Measurements from ENCODE around the gene PPP2R2C.

The PPP2R2C gene

DNA sequence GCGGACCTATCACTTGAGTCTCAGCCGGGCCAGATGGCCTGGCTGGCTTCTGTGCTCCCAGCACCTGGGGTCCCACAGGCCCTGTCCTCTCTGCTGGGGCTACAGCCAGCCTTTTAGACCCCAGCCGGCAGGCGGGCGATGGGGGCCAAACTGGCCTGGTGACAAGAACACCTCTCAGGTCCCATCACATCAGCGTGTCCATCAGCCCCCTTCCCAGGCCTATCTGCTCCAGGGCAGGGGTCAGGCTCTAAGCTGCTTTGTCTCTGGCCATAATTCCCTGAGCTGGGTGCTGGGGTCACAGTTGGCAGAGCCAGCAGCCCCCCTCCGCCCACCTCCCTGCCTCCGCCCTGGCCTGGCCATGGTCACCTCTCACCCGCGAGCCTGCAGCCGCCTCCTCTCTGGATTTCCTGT lies 77.7 kb downstream of the PPP2R2C start:
- H3K27me3 ChIP-seq (ENCODE audit: low read depth), result no peaks in the 10 kb centered on the region
- in situ Hi-C loops (cut with MboI; ENCODE audit: low sequenced_read_pairs), result no loop called here
- no peaks in the 10 kb centered on the region for H3K9me3 ChIP-seq
- no peaks in the 10 kb centered on the region for H3K4me1 ChIP-seq
- no peak overlapping the region for H3K4me3 ChIP-seq
- H3K36me3 ChIP-seq (replicated peaks), result no peaks in the 10 kb centered on the region
- no peak for DNase-seq (ENCODE audit: low spot score in 2 of 2)

DNA sequence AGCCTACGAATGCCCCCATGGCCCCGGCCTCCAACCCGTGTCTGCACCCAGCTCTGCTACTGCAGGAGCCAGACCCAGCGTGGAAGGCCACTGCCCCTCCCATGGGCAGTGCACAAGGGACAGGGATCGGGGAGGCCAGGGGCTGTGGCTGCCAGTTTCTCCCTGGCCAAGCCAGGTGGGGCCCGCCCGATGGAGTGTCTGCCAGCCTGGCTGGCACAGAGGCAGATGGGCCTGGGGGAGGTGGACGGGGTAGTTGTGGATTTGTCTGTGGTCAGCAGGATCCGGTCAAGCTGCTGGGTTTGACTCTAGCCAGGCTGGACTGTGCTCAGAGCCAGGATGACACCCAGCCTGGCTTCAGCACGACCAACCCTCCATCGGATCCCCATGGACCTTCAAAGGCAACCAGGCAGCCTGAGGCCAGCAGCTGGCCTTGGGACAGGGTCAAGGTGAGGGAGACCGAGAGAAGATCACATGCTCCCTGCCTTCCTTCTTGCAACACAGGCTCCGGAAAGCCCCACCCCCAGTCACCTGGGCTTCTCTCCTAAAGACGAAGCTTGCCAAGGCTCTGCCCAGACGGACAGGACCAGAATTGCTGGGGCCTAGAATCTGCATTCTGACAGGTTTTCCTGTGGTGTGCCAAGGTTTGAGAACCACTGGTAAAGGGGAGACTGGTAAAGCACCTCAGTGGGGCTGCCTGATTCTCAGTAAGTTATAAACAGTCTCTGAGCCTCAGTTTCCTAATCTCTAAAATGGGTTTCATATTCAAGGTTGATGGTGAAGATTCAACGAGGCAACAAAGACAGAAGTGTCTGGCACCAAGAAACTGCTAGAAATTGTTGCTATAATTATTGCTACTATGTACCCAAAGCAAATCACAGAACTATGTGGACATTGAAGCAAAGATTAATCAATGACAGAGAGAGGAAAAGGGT lies 78.6 kb downstream of the PPP2R2C start:
- H3K36me3 ChIP-seq (replicated peaks), result no peaks in the 10 kb centered on the region
- no peaks in the 10 kb centered on the region for H3K9me3 ChIP-seq
- no peak overlapping the region for H3K4me3 ChIP-seq
- in situ Hi-C loops (cut with MboI; ENCODE audit: low sequenced_read_pairs), result no loop called here
- DNase-seq (ENCODE audit: low spot score in 2 of 2), result no peak
- H3K4me1 ChIP-seq, result no peaks in the 10 kb centered on the region
- H3K27me3 ChIP-seq (ENCODE audit: low read depth), result no peaks in the 10 kb centered on the region

DNA sequence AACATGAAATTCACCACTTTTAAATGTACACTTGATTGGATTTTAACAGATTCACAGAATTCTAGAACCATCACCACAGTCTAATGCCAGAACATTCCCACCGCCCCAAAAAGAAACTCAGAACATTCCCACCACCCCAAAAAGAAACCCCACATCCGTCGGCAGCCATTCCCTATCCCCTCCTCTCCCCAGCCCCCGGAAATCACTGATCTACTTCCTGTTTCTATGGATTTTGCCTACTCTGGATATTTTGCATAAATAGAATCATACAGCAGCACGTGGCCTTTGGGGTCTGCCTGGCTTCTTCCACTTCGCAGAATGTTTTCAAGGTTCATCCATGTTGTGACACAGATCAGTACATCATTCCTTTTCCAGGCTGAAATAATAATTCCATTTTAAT lies 79.3 kb downstream of the PPP2R2C start:
- no peak for DNase-seq (ENCODE audit: low spot score in 2 of 2)
- Histone ChIP-seq H3K27me3 (ENCODE audit: low read depth) (no peaks in the 10 kb centered on the region), H3K9me3 (no peaks in the 10 kb centered on the region), H3K4me3 (no peak overlapping the region), H3K4me1 (no peaks in the 10 kb centered on the region), H3K36me3 (replicated peaks) (no peaks in the 10 kb centered on the region)
- in situ Hi-C loops (cut with MboI; ENCODE audit: low sequenced_read_pairs), result no loop called here

DNA sequence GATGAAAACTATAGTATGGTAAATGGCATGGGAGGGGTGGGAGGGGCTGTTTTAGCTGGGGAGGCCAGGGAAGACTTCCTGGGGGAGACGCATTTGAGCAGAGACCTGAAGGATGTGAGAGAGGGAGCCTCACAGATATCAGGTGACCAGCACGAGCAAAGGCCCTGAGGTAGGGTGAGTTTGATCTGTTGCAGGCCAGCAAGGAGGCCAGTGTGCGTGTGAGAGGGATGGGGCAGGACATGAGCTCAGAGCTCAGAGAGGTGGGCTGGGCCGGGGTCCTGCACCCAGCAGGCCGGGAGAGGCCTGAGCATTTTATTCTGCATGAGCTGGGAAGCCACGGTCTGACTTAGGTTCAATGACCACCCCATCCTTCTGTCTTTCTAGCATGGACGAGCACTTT lies 80.0 kb downstream of the PPP2R2C start:
- in situ Hi-C loops (cut with MboI; ENCODE audit: low sequenced_read_pairs), result no loop called here

DNA sequence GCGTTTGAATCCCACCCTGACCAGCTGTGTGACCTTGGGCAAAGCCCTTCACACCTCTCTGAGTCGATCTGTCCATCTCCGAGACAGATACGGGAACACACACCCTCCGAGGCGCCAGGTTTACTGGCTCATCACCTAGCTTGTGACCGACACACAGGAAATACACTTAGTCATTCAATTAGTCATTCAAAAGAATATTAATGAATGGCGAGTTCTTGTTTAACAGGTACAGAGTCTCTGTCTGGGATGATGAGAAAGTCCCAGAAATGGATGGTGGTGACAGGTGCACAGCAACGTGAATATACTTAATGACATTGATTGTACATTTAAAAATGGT lies 80.6 kb downstream of the PPP2R2C start:
- H3K36me3 ChIP-seq (replicated peaks), result no peaks in the 10 kb centered on the region
- no peaks in the 10 kb centered on the region for H3K4me1 ChIP-seq
- in situ Hi-C loops (cut with MboI; ENCODE audit: low sequenced_read_pairs), result no loop called here
- no peak for DNase-seq (ENCODE audit: low spot score in 2 of 2)
- H3K4me3 ChIP-seq, result no peak overlapping the region
- H3K9me3 ChIP-seq, result no peaks in the 10 kb centered on the region
- H3K27me3 ChIP-seq (ENCODE audit: low read depth), result no peaks in the 10 kb centered on the region

More for the DNA sequence above, 80.0 kb downstream of the PPP2R2C start:
- no peaks in the 10 kb centered on the region for H3K36me3 ChIP-seq (replicated peaks)
- no peaks in the 10 kb centered on the region for H3K4me1 ChIP-seq
- H3K4me3 ChIP-seq, result no peak overlapping the region
- no peaks in the 10 kb centered on the region for H3K9me3 ChIP-seq
- no peak for DNase-seq (ENCODE audit: low spot score in 2 of 2)
- no peaks in the 10 kb centered on the region for H3K27me3 ChIP-seq (ENCODE audit: low read depth)

DNA sequence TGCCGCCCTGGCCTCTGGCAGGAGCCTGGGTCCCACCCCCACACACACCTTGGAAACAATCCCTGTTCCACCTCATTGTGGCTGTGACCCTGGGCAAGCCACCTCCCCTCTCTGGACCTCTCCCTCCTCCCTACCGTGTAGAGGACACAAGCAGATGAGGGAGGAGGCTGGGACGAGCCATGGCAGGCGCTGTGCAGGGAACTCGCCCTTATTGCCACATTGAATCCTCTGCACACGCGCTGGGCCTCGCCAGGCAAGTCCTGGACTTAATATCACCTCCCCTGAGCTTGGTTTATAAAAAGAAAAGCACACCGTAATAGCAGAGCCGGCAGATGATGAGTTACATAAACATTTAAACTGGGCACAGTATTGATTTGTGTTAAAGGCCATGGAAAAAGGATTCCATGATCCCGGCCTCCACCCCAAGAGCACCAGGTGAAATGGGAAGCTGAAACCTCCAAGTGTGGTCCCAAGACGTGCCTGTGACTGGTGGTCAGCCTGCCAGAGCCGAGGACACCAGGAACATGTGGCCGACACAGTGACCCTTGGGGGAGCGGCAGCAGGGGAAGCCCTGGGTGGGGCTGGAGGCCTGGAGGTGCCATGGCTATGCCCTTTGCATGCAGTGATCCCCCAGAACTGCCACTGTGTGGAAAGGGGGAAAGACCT lies 81.1 kb downstream of the PPP2R2C start:
- in situ Hi-C loops (cut with MboI; ENCODE audit: low sequenced_read_pairs), result no loop called here
- H3K36me3 ChIP-seq (replicated peaks), result no peaks in the 10 kb centered on the region
- DNase-seq (ENCODE audit: low spot score in 2 of 2), result no peak

DNA sequence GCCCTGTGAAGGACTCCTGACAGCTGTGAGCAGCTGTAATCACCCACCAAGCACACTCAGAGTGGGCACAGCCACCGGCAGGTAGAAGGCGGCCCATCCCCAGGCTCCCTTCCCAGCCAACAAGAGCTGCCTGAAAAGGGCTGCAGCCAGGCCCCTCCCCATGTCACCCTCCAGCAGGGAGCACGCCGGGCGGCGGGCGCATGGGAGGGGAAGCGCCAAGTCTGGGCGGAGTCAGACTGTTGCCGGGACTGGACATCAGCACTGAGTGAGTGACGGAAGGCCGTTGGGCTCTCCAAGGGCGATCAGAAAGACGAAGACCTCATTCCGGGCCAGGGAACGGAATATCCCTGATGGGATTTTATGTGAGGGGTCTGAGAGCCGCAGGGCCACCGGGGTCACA lies 82.1 kb downstream of the PPP2R2C start:
- H3K27me3 ChIP-seq (ENCODE audit: low read depth), result no peaks in the 10 kb centered on the region
- DNase-seq (ENCODE audit: low spot score in 2 of 2), result no peak
- no peak overlapping the region for H3K4me3 ChIP-seq
- in situ Hi-C loops (cut with MboI; ENCODE audit: low sequenced_read_pairs), result no loop called here
- no peaks in the 10 kb centered on the region for H3K4me1 ChIP-seq
- no peaks in the 10 kb centered on the region for H3K9me3 ChIP-seq
- no peaks in the 10 kb centered on the region for H3K36me3 ChIP-seq (replicated peaks)

More for the DNA sequence above, 81.1 kb downstream of the PPP2R2C start:
- H3K4me1 ChIP-seq, result no peaks in the 10 kb centered on the region
- H3K27me3 ChIP-seq (ENCODE audit: low read depth), result no peaks in the 10 kb centered on the region
- no peaks in the 10 kb centered on the region for H3K9me3 ChIP-seq
- no peak overlapping the region for H3K4me3 ChIP-seq

DNA sequence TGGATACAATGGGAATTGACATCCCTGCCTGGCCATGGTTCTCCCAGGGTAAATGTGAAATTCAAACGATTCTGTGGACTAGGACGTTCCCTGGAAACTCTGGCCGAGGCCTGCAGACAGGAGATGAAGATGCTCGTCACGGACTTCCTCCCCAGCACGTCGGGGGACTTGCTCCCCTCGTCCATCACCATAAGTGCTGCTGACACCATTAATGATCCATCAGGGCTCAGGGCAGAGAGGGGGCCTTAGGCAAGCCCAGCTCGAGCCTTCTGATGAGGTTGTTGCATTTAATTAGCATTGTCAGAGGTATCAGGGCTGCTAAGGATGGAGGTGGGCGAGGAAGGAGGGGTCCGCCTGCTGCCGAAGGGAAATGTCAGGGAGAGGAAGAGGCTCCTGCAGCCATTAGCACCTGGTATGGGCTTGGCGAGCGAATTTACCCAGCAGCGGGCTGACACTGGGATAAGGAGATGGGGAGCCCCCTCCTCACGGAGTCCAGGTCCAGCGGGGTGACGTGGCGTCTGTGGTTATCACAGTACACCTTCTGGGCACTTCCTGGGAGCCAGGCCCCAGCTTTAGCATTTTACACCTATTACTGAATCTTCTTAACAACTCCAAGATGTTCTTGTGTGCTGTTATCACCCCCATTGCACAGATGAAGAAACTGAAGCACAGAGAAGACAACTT lies 83.1 kb downstream of the PPP2R2C start:
- H3K9me3 ChIP-seq, result no peaks in the 10 kb centered on the region
- H3K27me3 ChIP-seq (ENCODE audit: low read depth), result no peaks in the 10 kb centered on the region
- no peaks in the 10 kb centered on the region for H3K36me3 ChIP-seq (replicated peaks)
- in situ Hi-C loops (cut with MboI; ENCODE audit: low sequenced_read_pairs), result no loop called here
- DNase-seq (ENCODE audit: low spot score in 2 of 2), result no peak
- no peaks in the 10 kb centered on the region for H3K4me1 ChIP-seq
- H3K4me3 ChIP-seq, result no peak overlapping the region

DNA sequence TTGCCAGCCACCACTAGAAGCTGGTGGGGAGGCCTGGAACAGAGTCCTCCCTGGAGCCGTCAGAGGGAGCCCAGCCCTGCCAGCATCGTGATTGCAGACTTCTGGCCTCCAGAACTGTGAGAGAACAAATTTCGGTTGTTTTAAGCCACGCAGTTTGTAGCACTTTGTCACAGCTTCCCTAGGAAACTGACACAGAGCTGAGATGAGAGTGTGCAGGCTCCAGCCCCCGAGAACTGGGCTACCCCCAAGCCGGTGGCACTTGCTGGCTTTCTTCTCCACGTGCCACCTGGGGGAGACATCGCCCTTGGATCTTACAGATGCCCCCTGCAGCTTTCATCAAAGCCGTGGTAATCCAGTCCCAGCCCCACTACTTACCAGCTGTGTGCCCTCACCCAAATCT lies 83.7 kb downstream of the PPP2R2C start:
- H3K9me3 ChIP-seq, result no peaks in the 10 kb centered on the region
- no peaks in the 10 kb centered on the region for H3K27me3 ChIP-seq (ENCODE audit: low read depth)
- in situ Hi-C loops (cut with MboI; ENCODE audit: low sequenced_read_pairs), result no loop called here
- no peaks in the 10 kb centered on the region for H3K36me3 ChIP-seq (replicated peaks)
- DNase-seq (ENCODE audit: low spot score in 2 of 2), result no peak
- no peaks in the 10 kb centered on the region for H3K4me1 ChIP-seq
- no peak overlapping the region for H3K4me3 ChIP-seq

DNA sequence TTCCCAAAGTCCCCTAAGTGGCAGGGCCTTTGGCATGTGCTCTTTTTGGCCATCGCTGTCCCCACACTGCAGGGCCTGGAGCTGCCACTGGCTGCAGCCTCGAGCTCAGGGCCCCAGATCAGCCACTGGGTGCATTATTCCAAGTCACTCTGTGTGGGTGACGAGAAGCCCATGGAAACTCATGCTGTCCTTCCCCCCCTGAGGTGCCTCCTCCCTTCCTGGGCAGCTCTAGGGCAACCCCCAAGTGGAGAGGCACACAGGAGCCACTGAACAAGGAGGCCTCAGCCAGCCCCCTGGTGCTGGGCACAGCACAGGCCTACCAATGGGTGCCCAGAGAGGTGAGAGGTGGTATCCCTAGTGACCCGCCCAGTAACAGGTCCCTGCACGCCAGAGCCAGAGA lies 84.5 kb downstream of the PPP2R2C start:
- Histone ChIP-seq H3K9me3 (no peaks in the 10 kb centered on the region), H3K4me3 (no peak overlapping the region), H3K4me1 (no peaks in the 10 kb centered on the region), H3K36me3 (replicated peaks) (no peaks in the 10 kb centered on the region), H3K27me3 (ENCODE audit: low read depth) (no peaks in the 10 kb centered on the region)
- in situ Hi-C loops (cut with MboI; ENCODE audit: low sequenced_read_pairs), result no loop called here
- no peak for DNase-seq (ENCODE audit: low spot score in 2 of 2)

DNA sequence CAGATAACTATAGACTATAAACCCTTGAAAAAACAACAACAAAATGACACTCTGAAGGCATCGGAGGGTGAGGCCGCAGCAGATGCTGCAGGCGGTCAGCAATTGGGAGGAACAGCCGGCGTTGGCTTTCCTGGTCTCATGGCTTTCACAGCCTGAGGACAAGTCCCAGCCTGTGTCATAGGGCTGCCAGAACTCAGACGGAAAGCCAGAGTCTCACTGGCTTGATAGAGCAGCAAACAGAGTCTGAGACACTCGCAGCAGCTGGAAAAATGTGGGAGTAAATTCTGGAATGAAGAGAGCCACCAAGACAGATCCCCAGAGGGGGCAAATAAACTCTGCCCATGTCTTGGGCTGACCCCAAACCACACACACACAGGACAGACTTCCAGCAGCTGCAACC lies 86.3 kb downstream of the PPP2R2C start:
- Histone ChIP-seq H3K36me3 (replicated peaks) (no peaks in the 10 kb centered on the region), H3K4me1 (no peaks in the 10 kb centered on the region), H3K4me3 (no peak overlapping the region), H3K9me3 (no peaks in the 10 kb centered on the region), H3K27me3 (ENCODE audit: low read depth) (no peaks in the 10 kb centered on the region)
- in situ Hi-C loops (cut with MboI; ENCODE audit: low sequenced_read_pairs), result no loop called here
- no peak for DNase-seq (ENCODE audit: low spot score in 2 of 2)

DNA sequence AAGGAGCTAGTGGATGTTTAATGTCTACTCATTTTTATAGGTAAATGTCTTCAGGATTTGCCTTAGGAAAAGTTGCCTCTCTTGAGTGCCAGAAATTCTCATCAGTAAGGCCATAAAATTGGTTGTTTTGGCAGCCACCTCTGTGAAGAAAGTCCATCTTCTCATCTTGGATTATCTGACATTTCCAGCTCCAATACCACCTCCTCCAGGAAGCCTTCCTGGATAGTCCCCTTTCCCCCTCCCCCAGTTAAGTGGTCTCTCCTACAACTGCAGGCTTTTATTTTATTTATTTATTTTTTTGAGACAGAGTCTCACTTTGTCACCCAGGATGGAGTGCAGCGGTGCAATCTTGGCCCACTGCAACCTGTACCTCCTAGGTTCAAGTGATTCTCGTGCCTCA lies 87.1 kb downstream of the PPP2R2C start:
- Histone ChIP-seq H3K4me3 (no peak overlapping the region), H3K9me3 (no peaks in the 10 kb centered on the region), H3K27me3 (ENCODE audit: low read depth) (no peaks in the 10 kb centered on the region), H3K36me3 (replicated peaks) (no peaks in the 10 kb centered on the region), H3K4me1 (no peaks in the 10 kb centered on the region)
- in situ Hi-C loops (cut with MboI; ENCODE audit: low sequenced_read_pairs), result no loop called here
- no peak for DNase-seq (ENCODE audit: low spot score in 2 of 2)

DNA sequence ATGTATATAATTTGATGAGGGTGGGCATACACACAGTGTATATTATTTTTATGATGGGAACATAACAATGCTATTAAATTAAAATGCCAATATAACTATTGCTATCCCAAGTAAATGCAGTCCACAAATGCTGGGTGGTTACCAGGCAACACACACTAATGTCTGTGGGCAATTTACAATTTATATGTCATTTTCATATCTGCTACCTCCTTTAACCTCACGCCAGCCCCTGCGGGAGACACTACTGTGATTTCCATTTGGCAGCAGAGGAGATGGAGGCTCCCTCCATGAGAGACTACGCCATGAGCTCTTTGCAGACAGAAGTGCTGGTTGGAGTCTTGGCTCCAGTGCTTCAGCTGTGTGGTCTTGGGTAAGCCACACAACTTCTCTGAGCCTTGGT lies 87.9 kb downstream of the PPP2R2C start:
- in situ Hi-C loops (cut with MboI; ENCODE audit: low sequenced_read_pairs), result no loop called here
- DNase-seq (ENCODE audit: low spot score in 2 of 2), result no peak
- Histone ChIP-seq H3K9me3 (no peaks in the 10 kb centered on the region), H3K27me3 (ENCODE audit: low read depth) (no peaks in the 10 kb centered on the region), H3K4me3 (no peak overlapping the region), H3K4me1 (no peaks in the 10 kb centered on the region), H3K36me3 (replicated peaks) (no peaks in the 10 kb centered on the region)

DNA sequence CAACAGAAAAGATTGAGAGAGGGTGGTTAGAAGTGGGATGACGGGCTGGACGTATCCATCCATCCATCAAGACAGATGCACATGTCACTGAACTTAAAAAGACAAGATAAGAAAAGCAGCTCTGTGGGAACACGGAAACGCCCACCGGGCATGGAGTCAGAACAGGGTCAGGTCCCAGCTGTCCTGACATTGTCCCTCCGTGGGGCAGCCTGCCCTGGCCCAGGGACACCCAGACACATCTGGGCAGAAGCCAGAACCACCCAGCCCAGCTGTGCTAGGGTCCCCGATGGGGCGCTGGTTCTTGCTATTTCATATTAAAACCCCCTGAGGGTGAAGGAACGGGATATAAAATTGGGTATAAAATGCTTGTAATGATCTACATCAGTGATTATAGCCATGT lies 88.5 kb downstream of the PPP2R2C start:
- no peaks in the 10 kb centered on the region for H3K27me3 ChIP-seq (ENCODE audit: low read depth)
- no peak for DNase-seq (ENCODE audit: low spot score in 2 of 2)
- in situ Hi-C loops (cut with MboI; ENCODE audit: low sequenced_read_pairs), result no loop called here
- H3K36me3 ChIP-seq (replicated peaks), result no peaks in the 10 kb centered on the region
- no peaks in the 10 kb centered on the region for H3K4me1 ChIP-seq
- no peak overlapping the region for H3K4me3 ChIP-seq
- no peaks in the 10 kb centered on the region for H3K9me3 ChIP-seq

Measured in HAP-1 (cell line).